HuH-7.5 (cell line): ENCODE data around the gene PDS5A.
"Not testable (repeated sequence)": the region's sequence is repeated elsewhere in the genome, so short reads cannot be mapped to it uniquely, and the experiment has no call there.

Experiments used
- DNase-seq: peaks from one replicate; pipeline ENCODE4 v3.0.0; 2011; ENCODE audit warnings: low spot score

The PDS5A gene

DNA sequence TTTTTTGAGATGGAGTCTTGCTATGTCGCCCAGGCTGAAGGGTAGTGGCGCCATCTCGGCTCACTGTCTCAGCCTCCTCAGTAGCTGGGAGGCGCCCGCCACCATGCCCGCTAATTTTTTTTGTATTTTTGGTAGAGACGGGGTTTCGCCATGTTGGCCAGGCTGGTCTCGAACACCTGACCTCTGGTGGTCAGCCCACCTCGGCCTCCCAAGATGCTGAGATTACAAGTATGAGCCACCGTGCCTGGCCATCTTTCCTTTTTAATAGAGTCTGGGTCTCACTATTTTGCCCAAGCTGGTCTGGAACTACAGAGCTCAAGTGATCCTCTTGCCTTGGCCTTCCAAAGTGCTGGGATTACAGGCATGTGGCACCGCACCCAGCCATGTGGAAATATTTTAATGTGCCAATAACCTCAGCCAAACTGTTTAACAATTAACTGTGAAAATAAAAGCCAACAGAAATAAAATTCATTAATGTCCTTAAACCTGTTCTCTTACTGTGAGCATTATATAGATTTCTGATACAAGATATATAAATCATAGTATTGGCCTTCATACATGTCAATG, 16.3 kb downstream of the PDS5A start:
- no peak for DNase-seq

DNA sequence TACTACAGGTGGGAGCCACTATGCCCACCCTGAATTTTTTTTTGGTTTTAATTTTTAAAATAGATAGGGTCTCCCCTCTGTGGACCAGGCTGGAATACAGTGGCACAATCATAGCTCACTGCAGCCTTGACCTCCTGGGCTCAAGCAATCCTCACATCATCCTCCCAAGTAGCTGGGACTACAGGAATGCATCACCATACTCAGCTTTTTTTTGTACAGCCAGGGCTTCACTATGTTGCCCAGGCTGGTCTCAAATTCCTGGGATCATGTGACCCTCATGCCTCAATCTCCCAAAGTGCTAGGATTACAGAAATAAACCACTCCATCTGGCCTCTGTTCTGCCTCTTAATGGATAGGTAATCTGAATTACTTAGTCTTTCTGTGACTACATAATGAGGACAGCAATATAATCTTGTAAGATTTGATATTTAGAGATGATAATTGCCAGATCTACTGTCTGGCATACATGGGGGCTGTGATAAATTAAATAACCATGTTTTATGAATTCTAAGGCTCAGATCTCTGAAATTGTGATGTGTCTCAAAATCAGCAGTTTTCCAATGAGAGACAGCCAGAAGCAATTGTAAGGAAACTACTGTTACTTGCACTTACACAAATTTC, 26.7 kb downstream of the PDS5A start:
- DNase-seq, result no peak

DNA sequence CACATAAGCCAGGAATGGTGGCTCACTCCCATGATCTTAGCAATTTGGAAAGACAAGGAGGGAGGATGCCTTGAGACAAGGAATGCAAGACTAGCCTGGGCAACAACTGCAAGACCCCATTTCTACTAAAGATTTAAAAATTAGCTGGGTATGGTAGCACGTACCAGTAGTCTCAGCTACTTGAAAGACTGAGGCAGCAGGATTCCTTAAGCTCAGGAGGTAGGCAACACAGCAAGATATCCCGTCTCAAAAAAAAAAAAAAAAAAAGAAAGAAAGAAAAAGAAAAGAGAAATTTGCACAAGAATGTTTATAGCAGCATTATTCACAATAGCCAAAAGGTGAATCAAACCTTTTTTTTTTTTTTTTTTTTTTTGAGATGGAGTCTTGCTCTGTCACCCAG, 29.7 kb downstream of the PDS5A start:
- DNase-seq, result no peak

DNA sequence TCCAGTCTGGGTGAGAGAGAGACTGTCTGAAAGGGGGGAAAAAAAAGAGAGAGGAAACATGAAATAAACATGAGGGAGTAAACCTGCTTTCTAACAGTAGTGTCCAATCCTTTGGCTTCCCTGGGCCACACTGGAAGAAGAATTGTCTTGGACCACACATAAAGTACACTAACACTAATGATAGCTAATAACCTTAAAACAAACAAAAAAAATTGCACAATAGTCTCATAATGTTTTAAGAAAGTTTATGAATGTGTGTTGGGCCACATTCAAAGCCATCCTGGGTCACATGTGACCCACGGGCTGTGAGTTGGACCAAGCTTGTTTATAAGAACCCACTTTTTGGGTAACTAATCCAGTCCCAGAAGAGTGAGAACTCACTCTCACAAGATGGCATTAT, 30.3 kb downstream of the PDS5A start:
- no peak for DNase-seq

DNA sequence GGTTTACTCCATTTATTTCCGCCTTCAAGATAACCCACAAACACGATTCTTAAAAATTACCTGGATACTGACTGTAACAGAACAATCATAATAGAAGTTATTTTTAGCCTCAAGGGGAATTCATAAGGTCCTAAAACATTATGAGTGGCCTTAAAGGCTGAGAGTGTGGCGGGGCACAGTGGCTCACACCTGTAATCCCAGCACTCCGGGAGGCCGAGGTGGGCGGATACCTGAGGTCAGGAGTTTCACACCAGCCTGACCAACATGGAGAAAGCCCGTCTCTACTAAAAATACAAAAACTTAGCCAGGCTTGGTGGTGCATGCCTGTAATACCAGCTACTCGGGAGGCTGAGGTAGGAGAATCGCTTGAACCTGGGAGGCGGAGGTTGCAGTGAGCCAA, 33.5 kb downstream of the PDS5A start:
- not testable (repeated sequence) for DNase-seq

DNA sequence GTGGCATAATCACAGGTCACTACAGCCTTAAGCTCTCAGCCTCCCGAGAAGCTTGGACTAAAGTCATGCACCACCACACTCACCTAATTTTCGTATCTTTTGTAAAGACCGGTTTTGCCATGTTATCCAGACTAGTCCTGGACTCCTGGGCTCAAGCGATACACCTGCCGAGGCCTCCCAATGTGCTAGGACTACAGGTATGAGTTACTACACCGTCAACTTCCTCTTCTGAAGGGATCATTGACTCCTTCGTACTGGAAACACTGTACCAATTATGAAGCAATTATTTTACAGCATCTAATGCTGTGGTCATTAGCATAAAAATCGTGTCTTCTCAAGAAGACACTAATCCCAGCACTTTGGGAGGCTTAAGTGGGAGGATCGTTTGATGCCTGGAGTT, 35.2 kb downstream of the PDS5A start:
- DNase-seq, result no peak

DNA sequence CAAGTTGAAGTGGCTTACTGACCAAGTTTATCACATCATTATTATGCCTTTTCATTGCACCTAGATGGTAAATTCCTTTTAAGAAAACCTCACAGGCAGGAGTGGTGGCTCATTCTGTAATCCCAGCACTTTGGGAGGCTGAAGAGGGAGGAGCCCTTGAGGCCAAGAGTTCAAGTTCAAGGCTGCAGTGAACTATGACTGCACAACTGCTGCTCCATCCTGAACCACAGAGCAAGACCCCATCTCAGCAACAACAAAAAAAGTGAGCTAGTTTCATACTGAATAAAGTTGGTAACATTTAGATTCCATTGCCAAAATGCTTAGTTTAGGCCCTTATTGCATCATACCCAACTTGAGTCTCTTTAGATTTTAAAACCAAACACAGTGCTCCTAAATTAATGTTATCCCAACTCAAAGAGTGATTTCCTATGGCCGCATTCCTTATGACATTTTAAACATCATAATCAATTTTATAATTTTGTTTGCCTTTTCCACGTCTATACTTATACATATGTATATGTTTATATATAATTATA, 36.0 kb downstream of the PDS5A start:
- DNase-seq, result no peak

DNA sequence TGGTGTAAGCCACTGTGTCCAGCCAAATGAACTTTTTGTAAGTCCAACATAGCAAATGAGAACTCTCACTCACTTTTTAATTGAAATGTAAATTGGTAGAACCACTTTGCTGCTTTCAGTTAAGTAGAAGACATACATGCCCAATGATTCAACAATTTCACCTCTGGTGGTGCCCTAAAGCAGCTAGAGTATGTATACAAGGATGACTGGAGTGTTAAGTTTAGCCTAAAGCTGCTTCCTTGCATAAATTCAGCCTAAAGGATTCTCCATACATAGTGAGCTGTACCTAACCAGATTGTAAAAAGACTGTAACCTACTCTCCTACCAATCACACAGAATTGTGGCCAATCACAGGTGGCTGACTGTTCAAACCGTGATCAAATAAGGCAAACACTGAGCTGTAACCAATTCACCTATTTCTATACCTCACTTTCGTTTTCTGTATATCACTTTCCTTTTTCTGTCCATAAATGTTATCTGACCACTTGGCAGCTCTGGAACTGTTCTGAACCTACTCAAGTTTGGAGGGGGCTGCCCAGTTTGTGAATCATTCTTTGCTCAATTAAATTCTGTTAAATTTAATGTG, 39.9 kb downstream of the PDS5A start:
- no peak for DNase-seq

DNA sequence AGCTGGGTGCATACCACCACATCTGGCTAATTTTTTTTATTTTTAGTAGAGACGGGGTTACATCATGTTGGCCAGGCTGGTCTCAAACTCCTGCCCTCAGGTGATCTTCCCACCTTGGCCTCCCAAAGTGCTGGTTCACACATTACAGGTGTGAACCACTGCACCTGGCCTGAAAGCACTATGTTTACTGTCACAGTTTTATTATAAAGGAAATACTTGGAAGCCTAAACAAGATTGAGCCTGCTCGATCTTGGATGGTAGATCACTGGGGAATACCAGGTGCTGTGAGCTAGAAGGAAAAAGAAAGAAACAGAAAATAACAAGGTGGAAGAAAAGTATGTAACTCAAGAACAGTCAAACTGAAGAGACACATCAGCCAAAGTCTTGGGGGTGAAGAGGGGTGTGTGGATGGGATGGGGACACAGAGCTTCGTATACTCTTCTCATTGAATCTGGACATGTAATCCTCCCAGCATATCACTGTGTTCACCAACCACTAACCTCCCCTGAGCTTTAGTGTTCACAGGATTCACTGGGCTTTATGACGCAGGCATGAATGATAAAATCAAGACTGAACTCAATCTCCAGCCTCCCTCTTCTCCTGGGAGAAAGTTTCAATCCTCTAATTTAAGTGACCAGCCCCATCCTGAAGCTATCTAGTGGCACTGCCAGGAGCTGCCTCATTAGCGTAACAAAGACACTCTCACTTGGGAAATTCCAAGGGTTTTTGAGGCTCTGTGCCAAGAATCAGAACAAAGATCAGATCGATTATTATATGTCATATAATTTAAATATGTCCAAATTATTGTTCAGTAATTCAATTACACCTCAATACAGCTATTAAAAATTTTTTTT, 40.9 kb downstream of the PDS5A start:
- DNase-seq, result no peak

DNA sequence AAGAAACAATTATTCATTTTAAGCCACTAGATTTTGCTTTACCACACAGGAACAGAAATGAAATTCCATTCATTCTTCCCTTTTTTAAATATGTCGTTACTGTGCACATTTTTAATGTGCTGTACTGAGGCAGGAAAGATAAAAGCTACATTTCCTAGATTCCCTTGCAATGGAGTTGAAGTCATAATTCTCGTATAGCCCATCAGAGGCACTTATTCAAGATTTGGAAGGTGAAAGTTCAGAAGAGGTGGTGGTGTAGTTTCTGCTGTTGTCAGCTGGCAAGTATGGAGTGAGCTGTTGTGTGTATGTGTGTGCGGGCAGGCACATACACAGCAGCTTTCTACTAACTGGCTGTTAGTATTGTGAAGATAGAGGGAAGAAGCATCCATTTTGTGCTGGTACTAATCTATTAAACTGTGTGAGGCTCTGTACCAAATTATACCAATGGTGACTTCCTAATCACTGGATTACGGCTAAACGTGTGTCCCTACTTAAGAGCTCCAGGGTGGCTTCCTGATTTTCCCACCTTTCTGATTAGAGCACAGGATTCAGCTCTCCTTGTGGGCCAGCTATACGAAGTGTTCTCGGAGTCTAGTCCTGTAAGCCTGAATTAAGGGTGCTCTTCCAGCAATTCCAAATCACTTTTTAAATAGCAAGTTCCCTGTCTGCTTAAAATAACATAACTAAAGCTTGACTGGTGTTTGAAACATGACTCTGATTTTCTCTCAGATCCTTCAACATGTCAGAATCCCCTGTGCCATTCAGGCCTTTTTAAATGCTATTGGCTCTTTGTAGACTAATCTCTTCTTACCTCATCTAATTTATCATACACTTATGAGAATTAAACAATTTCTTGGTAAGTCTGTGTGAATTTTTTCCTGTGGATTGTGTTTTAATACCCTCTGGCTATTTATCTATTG, 43.8 kb downstream of the PDS5A start:
- no peak for DNase-seq

DNA sequence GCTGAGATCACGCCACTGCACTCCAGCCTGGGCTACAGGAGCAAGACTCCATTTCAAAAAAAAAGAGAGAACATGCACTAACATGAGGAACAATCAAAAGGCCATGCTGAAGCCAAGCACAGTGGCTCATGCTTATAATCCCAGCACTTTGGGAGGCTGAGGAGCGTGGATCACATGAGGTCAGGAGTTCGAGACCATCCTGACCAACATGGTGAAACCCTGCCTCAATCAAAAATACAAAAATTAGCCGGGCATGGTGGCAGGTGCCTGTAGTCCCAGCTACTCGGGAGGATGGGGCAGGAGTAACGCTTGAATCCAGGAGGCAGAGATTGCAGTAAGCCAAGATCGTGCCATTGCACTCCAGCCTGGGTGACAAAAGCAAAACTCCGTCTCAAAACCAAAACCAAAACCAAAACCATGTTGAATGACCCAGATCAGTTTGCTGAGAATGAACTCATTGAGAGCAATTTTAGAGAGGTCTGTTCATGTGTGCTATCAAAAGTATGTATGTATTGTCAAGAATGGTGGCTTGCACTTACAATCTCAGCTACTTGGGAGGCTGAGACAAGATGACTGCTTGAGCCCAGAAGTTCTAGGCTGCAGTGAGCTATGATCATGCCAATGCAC, 44.8 kb downstream of the PDS5A start:
- DNase-seq, result no peak

DNA sequence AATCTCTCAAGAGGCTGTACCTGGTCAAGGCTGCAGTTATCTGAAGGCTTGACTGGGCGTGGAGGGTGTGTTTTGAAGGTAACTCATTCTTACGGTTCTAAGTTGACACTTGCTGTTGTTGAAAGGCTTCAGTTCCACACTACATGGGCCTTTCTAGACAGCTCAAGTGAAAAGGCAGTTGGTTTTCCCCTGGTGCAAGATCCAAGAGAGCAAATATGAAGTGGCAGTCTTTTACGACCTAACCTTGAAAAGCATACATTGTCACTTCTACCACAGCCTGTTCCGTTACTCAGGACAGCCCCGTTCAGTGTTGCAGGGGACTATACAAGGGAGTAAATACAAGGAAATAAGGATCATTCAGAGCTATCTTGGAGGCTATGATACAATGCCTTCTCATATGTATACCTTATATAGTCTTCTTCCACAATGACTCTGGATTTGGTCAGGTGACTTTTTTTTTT, 46.2 kb downstream of the PDS5A start:
- no peak for DNase-seq

DNA sequence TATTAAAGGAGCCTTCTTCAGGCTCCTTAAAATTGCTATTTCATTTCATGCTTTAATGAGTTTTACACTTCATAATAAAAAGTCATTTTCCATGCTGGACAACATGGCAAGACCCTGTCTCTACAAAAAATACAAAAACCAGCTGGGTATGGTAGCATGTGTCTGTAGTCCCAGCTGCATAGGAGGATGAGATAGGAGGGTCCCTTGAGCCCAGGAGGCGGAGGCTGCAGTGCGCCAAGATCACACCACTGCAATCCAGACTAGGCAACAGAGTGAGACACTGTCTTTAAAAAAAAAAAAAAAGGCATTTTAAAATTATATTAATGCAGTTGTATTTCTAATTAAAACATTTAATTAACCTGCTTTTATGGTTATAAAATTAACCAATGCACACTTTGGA, 49.2 kb downstream of the PDS5A start:
- DNase-seq, result no peak

DNA sequence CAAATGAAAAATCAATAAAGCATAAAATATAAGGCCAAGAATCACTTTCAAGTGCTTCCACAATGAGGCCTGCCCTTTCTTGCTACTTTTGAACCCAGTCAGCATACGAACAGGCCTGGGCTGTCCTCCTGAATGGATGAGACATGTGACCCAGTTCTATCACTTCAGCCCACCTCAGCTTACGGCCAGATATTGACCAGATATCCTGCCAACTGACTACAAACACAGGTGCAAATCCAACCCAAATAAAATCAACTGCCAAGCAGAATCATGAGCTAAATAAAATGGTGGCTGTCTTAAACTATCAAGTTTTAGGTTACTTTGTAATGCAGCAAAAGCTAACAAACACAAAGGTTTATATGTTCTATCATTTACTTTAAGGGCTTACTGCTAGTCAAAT, 53.7 kb downstream of the PDS5A start:
- DNase-seq, result no peak

DNA sequence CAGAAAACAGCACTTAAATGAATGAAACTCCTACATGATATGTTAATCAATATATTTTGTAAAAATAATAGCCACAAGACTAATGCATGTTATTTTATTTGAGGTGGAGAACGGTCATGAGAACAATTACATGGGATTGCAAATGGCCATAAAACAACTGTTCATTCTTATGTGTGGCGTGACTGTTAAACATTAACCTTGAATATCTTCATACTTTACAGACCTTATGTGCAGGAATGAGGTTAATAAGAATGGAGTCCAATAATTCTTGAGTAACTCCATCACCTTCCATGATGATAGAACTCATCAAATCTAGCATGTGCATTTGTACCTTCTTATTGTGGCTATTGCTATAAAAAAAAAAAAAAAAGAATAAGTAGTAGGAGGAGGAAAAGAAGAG, 55.3 kb downstream of the PDS5A start:
- DNase-seq, result no peak

DNA sequence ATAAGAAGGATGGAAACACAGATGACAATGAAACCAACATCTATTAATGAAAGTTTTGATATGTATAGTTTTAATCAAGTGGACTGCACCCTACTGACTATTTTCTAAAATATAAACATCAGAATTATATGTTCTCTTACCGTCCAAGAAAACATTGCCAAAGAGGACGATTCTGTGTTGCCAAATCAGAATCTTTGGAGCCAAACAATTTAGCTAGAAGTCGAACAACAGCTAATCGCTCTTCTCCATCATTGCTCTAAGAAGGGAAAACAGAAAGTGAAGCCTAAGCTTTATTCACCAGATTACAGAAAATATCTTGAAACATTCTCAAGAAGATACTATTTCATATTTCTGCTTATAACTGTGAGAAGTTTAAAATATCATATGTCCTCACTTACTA, 64.2 kb downstream of the PDS5A start:
- no peak for DNase-seq

DNA sequence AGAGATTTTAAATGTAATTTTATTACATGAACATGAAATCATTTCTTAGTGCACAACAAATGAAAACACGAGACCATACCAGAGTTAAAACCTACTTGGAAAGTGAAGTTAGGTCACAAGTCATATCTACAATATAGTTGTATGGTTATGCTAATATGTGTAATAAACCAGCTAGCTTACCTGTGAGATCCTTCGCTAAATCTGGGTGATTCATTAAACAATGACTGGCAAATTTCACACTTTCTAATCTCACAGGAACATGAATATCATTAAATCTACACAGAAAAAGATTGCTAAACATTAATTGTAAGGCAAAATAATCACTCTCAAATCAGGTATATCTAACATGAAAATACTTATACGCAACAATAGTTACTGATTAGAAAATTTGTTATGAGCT, 67.6 kb downstream of the PDS5A start:
- no peak for DNase-seq

DNA sequence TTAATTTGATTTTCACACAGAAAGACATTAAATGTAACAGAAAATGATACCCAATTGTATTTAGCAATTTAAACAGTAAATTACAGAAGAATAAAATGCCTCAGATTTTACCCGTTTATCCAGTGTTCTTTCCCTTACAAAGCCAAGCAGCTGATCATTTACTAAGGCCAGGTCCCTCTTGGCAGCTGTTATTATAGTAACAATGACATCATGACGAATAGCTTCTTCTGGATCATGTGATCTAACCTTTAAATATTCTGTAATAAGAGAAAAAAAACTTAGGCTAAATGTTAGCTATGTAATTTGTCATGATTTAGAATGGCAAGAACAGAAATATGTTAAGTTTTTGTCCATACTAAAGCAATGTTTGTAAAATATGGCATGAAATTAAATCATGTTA, 69.4 kb downstream of the PDS5A start:
- no peak for DNase-seq

DNA sequence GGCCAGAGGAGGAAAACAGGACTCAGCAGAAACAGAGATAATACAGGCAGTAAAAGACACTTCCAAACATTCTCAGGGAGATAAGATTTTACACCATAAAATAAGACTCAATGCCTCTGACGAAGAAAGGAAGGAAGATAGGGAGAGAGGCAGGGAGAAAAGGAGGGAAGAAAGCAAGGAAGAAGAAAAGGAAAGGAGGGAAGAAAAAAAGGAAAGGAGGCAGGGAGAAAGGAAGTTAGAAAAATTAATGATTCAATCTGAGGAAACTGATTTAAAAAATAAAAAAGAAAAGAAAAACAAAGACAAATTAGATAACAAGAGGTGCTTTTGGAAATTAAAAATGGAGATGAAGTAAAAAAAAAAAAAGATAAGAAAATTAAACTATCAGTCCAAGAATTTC, 72.1 kb downstream of the PDS5A start:
- DNase-seq, result no peak

DNA sequence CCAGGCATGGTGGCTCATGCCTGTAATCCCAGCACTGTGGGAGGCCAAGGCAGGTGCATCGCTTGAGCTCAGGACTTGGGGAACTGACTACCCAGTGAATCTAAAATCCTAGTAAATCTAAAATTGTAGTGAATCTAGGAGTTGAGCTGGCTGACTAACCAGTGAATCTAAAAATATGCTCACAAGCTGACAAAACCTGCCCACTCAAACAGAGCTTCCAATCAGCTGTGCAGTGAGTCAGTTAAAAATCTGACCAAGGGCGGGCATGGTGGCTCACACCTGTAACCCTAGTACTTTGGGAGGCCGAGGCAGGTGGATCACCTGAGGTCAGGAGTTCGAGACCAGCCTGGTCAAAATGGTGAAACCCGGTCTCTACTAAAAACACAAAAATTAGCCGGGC, 72.7 kb downstream of the PDS5A start:
- not testable (repeated sequence) for DNase-seq

DNA sequence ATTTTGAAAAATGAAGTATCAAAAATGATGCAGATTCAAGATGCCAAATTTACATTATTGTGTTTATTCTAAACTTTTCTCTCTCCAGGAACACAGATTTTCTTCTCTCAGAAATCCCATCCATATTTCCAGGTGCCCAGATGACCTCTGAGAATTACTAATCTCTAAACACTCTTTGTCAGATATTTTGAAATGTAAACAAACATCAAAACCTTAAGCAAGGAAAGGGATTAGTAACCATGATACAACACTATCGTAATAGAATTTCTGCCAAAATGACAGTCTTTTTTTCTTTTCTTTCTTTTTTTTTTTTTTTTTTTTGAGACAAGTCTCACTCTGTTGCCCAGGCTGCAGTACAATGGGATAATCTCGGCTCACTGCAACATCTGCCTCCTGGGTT, 76.7 kb downstream of the PDS5A start:
- no peak for DNase-seq
